Posterior vena cava (tissue), 2 donors: Measurements from ENCODE around the gene C19orf12. TPM values are rescaled to one million over a fixed set of nuclear protein-coding genes. Genes with fewer than 3 reads are reported as not detected.
A peak's percentile ranks its signal among the peaks of the same experiment; 100 is the strongest.
"Not testable (repeated sequence)": the region's sequence is repeated elsewhere in the genome, so short reads cannot be mapped to it uniquely, and the experiment has no call there.

ENCODE experiments used
- DNase-seq: peaks from one replicate; pipeline ENCODE4 v3.0.0-alpha.2; 2020; ENCODE audit warnings: low spot score
- intact Hi-C, 2 donors: fragments of 100-400 bp; cut with DNase I; formaldehyde crosslinking; loops; one replicate each; pipeline versions ENCODE4 v1.14.1 to v1.14.2; 2022 to 2023
- total RNA-seq, 2 donors: library from RNA; stranded (reverse); fragmentation: NEBNext Ultra II Directional; extraction: Animal tissue kit (Norgen Biotek cat#: 25700); gene quantifications; one replicate each; pipeline ENCODE4 v1.2.1, GENCODE V29; 2021
- donor health status: DM: yes; HTN: yes; CAD: no.
- donor health status: DM: yes; HTN: yes; CAD: no.

C19orf12 gene
- total RNA-seq, 2 donors from 2014 or later: 26.7 to 29.8 TPM

GRCh38 chr19:29682236-29682895 lies 32.7 kb downstream of the C19orf12 start:
- peak; percentile 64 for DNase-seq
- intact Hi-C loops: no loop called here

GRCh38 chr19:29681422-29682235 lies 33.4 kb downstream of the C19orf12 start:
- peak; percentile 80 for DNase-seq
- intact Hi-C loops: no loop called here

- intact Hi-C loops: no loop called here
- DNase-seq: peak; percentile 74
These were observed 34.1 kb downstream of the C19orf12 start for GRCh38 chr19:29680937-29681336.

- DNase-seq: peak; percentile 86
- intact Hi-C loops: no loop called here
These were observed 34.6 kb downstream of the C19orf12 start for GRCh38 chr19:29680447-29680846.

- peak; percentile 54 for DNase-seq
- intact Hi-C loops: no loop called here
These were observed 35.4 kb downstream of the C19orf12 start for GRCh38 chr19:29679598-29680210.

- DNase-seq: peak; percentile 91
- intact Hi-C loops: no loop called here
These were observed 36.5 kb downstream of the C19orf12 start for GRCh38 chr19:29678484-29679106.

GRCh38 chr19:29677001-29677817 lies 37.9 kb downstream of the C19orf12 start:
- intact Hi-C loops: no loop called here
- peak; percentile 66 for DNase-seq

- no peak for DNase-seq
These were observed 38.5 kb downstream of the C19orf12 start for GRCh38 chr19:29676586-29676985.

GRCh38 chr19:29675650-29676186 lies 39.3 kb downstream of the C19orf12 start:
- intact Hi-C loops: no loop called here
- peak; percentile 72 for DNase-seq

More at GRCh38 chr19:29676586-29676985, 38.5 kb downstream of the C19orf12 start:
- intact Hi-C loops: no loop called here

GRCh38 chr19:29675120-29675649 lies 39.9 kb downstream of the C19orf12 start:
- intact Hi-C loops: no loop called here
- DNase-seq: no peak

GRCh38 chr19:29674374-29675119 lies 40.5 kb downstream of the C19orf12 start:
- DNase-seq: peak; percentile 61
- intact Hi-C loops: no loop called here

GRCh38 chr19:29673451-29674371 lies 41.4 kb downstream of the C19orf12 start:
- peak; percentile 76 for DNase-seq
- intact Hi-C loops: no loop called here

- intact Hi-C loops: no loop called here
- DNase-seq: peak; percentile 76
These were observed 42.1 kb downstream of the C19orf12 start for GRCh38 chr19:29672933-29673336.

- intact Hi-C loops: no loop called here
- DNase-seq: peak; percentile 20
These were observed 42.6 kb downstream of the C19orf12 start for GRCh38 chr19:29672319-29672932.

- intact Hi-C loops: no loop called here
- DNase-seq: peak; percentile 84
These were observed 43.5 kb downstream of the C19orf12 start for GRCh38 chr19:29671393-29672160.

GRCh38 chr19:29671026-29671392 lies 44.1 kb downstream of the C19orf12 start:
- DNase-seq: peak; percentile 2
- intact Hi-C loops: not testable (repeated sequence)
